Trophoblast cell (in vitro differentiated cells and primary cell): ENCODE data around the gene TRAPPC11.
A peak's percentile ranks its signal among the peaks of the same experiment; 100 is the strongest.

Experiments
- DNase-seq, 2 donors: peaks; one replicate each; pipeline ENCODE4 v3.0.0-alpha.2; 2016
- H2AFZ ChIP-seq: 2 replicates; pipeline ENCODE4 v1.6.1; 2013; ENCODE audit warnings: low read length, moderate library complexity, mild to moderate bottlenecking; ENCODE audit not compliant: insufficient read depth, poor library complexity
- H2AK5ac ChIP-seq: 2 replicates; pipeline ENCODE4 v1.6.1; 2013; ENCODE audit warnings: mild to moderate bottlenecking, low read length
- H2BK120ac ChIP-seq: 2 replicates; pipeline ENCODE4 v1.6.1; 2013; ENCODE audit warnings: low read length, mild to moderate bottlenecking, moderate library complexity; ENCODE audit not compliant: insufficient read depth, poor library complexity
- H2BK12ac ChIP-seq: 2 replicates; pipeline ENCODE4 v1.6.1; 2013; ENCODE audit warnings: mild to moderate bottlenecking, low read length, moderate library complexity
- H2BK5ac ChIP-seq: 2 replicates; pipeline ENCODE4 v1.6.1; 2013; ENCODE audit warnings: low read length, low read depth, moderate library complexity, mild to moderate bottlenecking; ENCODE audit not compliant: poor library complexity
- H3K14ac ChIP-seq: 2 replicates; pipeline ENCODE4 v1.6.1; 2013; ENCODE audit warnings: mild to moderate bottlenecking, low read length
- H3K18ac ChIP-seq: 2 replicates; pipeline ENCODE4 v1.6.1; 2013; ENCODE audit warnings: mild to moderate bottlenecking, low read length
- H3K23ac ChIP-seq: 2 replicates; pipeline ENCODE4 v1.6.1; 2013; ENCODE audit warnings: low read length
- H3K27ac ChIP-seq: 2 replicates; pipeline ENCODE4 v1.5.1; 2013; ENCODE audit warnings: low read depth, mild to moderate bottlenecking, inconsistent platforms, low read length, moderate library complexity
- H3K27me3 ChIP-seq: 2 replicates; pipeline ENCODE4 v1.6.1; 2013; ENCODE audit warnings: inconsistent platforms, mild to moderate bottlenecking, low read length, moderate library complexity; ENCODE audit not compliant: insufficient read depth
- H3K36me3 ChIP-seq, 2 experiments: 1 replicate in 1 of 2; 2 replicates in 1 of 2; pipeline ENCODE4 v1.6.1; 2013; ENCODE audit warnings: low read length in 2 of 2, mild to moderate bottlenecking in 2 of 2, moderate library complexity in 1 of 2; ENCODE audit not compliant: insufficient read depth in 2 of 2, control insufficient read depth in 1 of 2
- H3K4ac ChIP-seq: 2 replicates; pipeline ENCODE4 v1.6.1; 2013; ENCODE audit warnings: low read depth, mild to moderate bottlenecking, low read length, moderate library complexity
- H3K4me1 ChIP-seq, 2 experiments: 1 replicate in 1 of 2; 2 replicates in 1 of 2; pipeline ENCODE4 v1.6.1; 2013; ENCODE audit warnings: low read length in 2 of 2, mild to moderate bottlenecking in 2 of 2, moderate library complexity in 1 of 2; ENCODE audit not compliant: insufficient read depth in 2 of 2, control insufficient read depth in 1 of 2
- H3K4me2 ChIP-seq: 2 replicates; pipeline ENCODE4 v1.6.1; 2013; ENCODE audit warnings: inconsistent platforms, mild to moderate bottlenecking, low read length, moderate library complexity
- H3K4me3 ChIP-seq: 2 replicates; pipeline ENCODE4 v1.5.1; 2013; ENCODE audit warnings: mild to moderate bottlenecking, low read depth, low read length, inconsistent platforms
- H3K79me1 ChIP-seq: one replicate; pipeline ENCODE4 v1.6.1; 2013; ENCODE audit warnings: low read length
- H3K79me2 ChIP-seq: 2 replicates; pipeline ENCODE4 v1.6.1; 2013; ENCODE audit warnings: low read length, mild to moderate bottlenecking; ENCODE audit not compliant: control insufficient read depth, insufficient read depth, poor library complexity
- H3K9ac ChIP-seq: 2 replicates; pipeline ENCODE4 v1.6.1; 2013; ENCODE audit warnings: mild to moderate bottlenecking, low read length
- H3K9me3 ChIP-seq: 2 replicates; pipeline ENCODE4 v1.6.1; 2013; ENCODE audit warnings: low read depth, mild to moderate bottlenecking, control low read depth, inconsistent platforms, low read length; ENCODE audit not compliant: insufficient read depth
- H4K12ac ChIP-seq: 2 replicates; pipeline ENCODE4 v1.6.1; 2013; ENCODE audit warnings: low read depth, mild to moderate bottlenecking, low read length, moderate library complexity
- H4K8ac ChIP-seq: 2 replicates; pipeline ENCODE4 v1.6.1; 2013; ENCODE audit warnings: low read depth, mild to moderate bottlenecking, low read length, moderate library complexity
- H4K91ac ChIP-seq: one replicate; pipeline ENCODE4 v1.6.1; 2013; ENCODE audit warnings: low read depth, mild to moderate bottlenecking, low read length, moderate library complexity
- WGBS: extraction: QIAGEN DNeasy Blood & Tissue Kit; methylation state at CpG from one replicate; pipeline ENCODE4 v1.1.7; 2013; ENCODE audit warnings: missing lambda C conversion rate; ENCODE audit not compliant: insufficient read length, insufficient coverage; ENCODE audit errors: extremely low coverage; 5-methylcytosine and 5-hydroxymethylcytosine counted together

TRAPPC11 gene

DNA sequence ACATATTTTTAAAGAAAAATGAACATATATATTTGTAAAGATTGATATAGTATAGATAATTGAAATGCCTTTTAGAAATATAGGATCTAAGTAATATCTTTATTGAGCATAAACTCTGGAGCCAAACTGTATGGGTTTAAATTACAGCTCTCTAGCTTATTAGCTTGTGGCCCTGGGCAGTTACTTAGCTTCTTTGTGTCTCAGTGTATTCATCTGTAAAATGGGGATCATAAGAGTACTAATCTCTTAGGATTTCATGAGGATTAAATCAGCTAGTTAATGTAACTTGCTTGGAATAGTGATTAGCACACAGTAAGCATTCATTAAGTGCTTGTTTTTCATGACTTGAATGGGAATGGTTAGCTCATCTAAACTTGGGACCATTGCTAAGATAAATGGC, 32.8 kb downstream of the TRAPPC11 start:
- H3K14ac ChIP-seq, result no peak overlapping the region
- no peak overlapping the region for H4K8ac ChIP-seq
- no peak overlapping the region for H4K12ac ChIP-seq
- H3K23ac ChIP-seq, result no peak overlapping the region
- H2AFZ ChIP-seq, result no peak overlapping the region
- no peak overlapping the region for H3K4me2 ChIP-seq
- no peaks in the 10 kb centered on the region for H3K79me2 ChIP-seq
- H3K27me3 ChIP-seq, result no peaks in the 10 kb centered on the region
- H4K91ac ChIP-seq, result no peak overlapping the region
- H3K9ac ChIP-seq, result no peak overlapping the region
- H3K4me3 ChIP-seq, result no peak overlapping the region
- no peak overlapping the region for H3K18ac ChIP-seq
- no peak overlapping the region for H2AK5ac ChIP-seq
- H3K4ac ChIP-seq, result no peak overlapping the region
- no peak for DNase-seq
- no peak overlapping the region for H2BK5ac ChIP-seq
- H3K9me3 ChIP-seq, result no peaks in the 10 kb centered on the region
- no peak overlapping the region for H2BK12ac ChIP-seq
- no peaks in the 10 kb centered on the region for H3K4me1 ChIP-seq
- H2BK120ac ChIP-seq, result no peak overlapping the region
- H3K79me1 ChIP-seq, result no peaks in the 10 kb centered on the region
- H3K27ac ChIP-seq, result no peak overlapping the region
- H3K36me3 ChIP-seq, result peaks cover 15 to 23% of the 10 kb centered on the region in 2 experiments

DNA sequence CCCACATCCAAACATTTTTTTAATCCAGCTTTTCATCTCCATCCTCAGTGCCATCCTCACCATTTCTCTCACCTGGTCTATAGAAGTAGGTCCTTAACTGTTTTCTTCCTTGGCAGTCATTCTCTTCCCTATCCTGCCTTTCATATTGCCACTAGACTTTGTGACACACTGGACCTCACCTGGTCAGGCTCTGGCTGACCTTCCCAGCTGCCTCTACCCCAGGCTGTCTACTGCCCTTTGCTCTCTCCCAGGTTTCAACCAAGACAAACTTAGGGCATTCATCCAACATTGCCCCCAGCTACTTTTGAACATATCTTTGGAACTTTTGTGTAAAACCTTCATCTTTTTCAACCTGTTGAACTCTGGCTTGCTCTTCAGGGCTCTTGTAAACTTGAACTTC, 39.8 kb downstream of the TRAPPC11 start:
- Histone ChIP-seq H3K14ac (no peak overlapping the region), H3K23ac (no peak overlapping the region), H3K79me2 (no peaks in the 10 kb centered on the region), H4K12ac (no peak overlapping the region), H3K79me1 (no peaks in the 10 kb centered on the region), H3K4me2 (no peak overlapping the region), H3K4me1 (no peaks in the 10 kb centered on the region), H2AFZ (no peak overlapping the region), H2BK120ac (no peak overlapping the region), H2AK5ac (no peak overlapping the region), H3K27ac (no peak overlapping the region), H3K4me3 (no peak overlapping the region), H3K4ac (no peak overlapping the region), H2BK12ac (no peak overlapping the region), H4K91ac (no peak overlapping the region), H2BK5ac (no peak overlapping the region), H3K36me3 (peaks cover 22 to 31% of the 10 kb centered on the region in 2 experiments), H3K18ac (no peak overlapping the region), H4K8ac (no peak overlapping the region), H3K9me3 (no peaks in the 10 kb centered on the region), H3K27me3 (no peaks in the 10 kb centered on the region), H3K9ac (no peak overlapping the region)
- DNase-seq, result no peak

DNA sequence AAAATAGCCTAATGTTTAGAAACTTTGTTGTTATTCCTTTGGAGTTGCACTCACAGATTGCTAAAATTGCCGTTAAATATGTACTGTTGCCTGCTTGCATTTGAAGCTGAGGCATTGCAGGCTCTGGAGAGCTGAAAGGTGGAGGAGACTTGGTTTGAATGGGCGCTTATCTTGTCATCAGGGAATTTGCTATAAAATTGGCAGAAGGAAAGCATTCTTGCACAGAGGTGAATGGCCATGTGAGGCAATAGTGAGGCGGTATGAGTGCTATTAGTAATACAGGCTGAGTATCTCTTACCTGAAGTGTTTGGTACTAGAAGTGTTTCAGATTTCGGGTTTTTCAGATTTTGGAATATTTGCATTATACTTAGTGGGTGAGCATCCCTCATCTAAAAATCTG, 41.3 kb downstream of the TRAPPC11 start:
- no peak overlapping the region for H2AFZ ChIP-seq
- H4K8ac ChIP-seq, result no peak overlapping the region
- no peak overlapping the region for H3K27ac ChIP-seq
- no peak overlapping the region for H3K9ac ChIP-seq
- DNase-seq, result peak; percentile 9 to 59
- no peaks in the 10 kb centered on the region for H3K79me2 ChIP-seq
- no peak overlapping the region for H3K23ac ChIP-seq
- H3K27me3 ChIP-seq, result no peaks in the 10 kb centered on the region
- peaks cover 22 to 33% of the 10 kb centered on the region in 2 experiments for H3K36me3 ChIP-seq
- H2AK5ac ChIP-seq, result no peak overlapping the region
- no peak overlapping the region for H4K12ac ChIP-seq
- H3K9me3 ChIP-seq, result no peaks in the 10 kb centered on the region
- H3K4me1 ChIP-seq, result no peaks in the 10 kb centered on the region
- no peak overlapping the region for H3K4me2 ChIP-seq
- H3K4me3 ChIP-seq, result no peak overlapping the region
- no peak overlapping the region for H3K14ac ChIP-seq
- H3K79me1 ChIP-seq, result no peaks in the 10 kb centered on the region
- no peak overlapping the region for H3K18ac ChIP-seq
- WGBS, result no CpG with 5 or more reads among the region's 4 CpGs
- no peak overlapping the region for H2BK5ac ChIP-seq
- no peak overlapping the region for H2BK12ac ChIP-seq
- no peak overlapping the region for H3K4ac ChIP-seq
- H4K91ac ChIP-seq, result no peak overlapping the region
- no peak overlapping the region for H2BK120ac ChIP-seq

DNA sequence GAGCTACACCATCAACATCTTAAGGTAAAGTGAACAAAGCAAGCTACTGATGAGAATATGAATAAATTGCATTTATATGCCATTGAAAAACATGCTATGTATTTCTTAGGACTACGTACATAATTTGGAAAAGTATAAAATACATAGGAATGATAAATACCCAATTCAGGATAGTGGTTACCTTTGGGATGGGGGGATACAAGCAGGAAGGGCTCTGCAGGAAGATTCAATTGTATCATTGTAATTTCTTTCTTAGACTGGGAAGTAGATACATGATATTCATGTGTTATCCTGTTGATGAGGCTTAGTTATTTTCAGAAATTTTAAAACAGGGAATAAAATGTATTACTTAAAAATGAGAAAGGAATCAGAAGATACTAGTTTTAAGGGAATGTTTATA, 43.4 kb downstream of the TRAPPC11 start:
- H3K79me1 ChIP-seq, result no peaks in the 10 kb centered on the region
- H3K27me3 ChIP-seq, result no peaks in the 10 kb centered on the region
- no peak overlapping the region for H4K8ac ChIP-seq
- H2AFZ ChIP-seq, result no peak overlapping the region
- no peak overlapping the region for H2BK5ac ChIP-seq
- no peak overlapping the region for H4K12ac ChIP-seq
- H3K4ac ChIP-seq, result no peak overlapping the region
- no peak overlapping the region for H3K4me2 ChIP-seq
- H3K27ac ChIP-seq, result no peak overlapping the region
- H3K4me1 ChIP-seq, result no peaks in the 10 kb centered on the region
- H2AK5ac ChIP-seq, result no peak overlapping the region
- H3K9ac ChIP-seq, result no peak overlapping the region
- no peaks in the 10 kb centered on the region for H3K9me3 ChIP-seq
- no peak overlapping the region for H4K91ac ChIP-seq
- no peaks in the 10 kb centered on the region for H3K79me2 ChIP-seq
- H3K23ac ChIP-seq, result no peak overlapping the region
- no peak for DNase-seq
- H3K14ac ChIP-seq, result no peak overlapping the region
- H2BK12ac ChIP-seq, result no peak overlapping the region
- peaks cover 17 to 31% of the 10 kb centered on the region in 2 experiments for H3K36me3 ChIP-seq
- no CpG with 5 or more reads among the region's 1 CpG for WGBS
- H3K4me3 ChIP-seq, result no peak overlapping the region
- no peak overlapping the region for H2BK120ac ChIP-seq
- no peak overlapping the region for H3K18ac ChIP-seq

DNA sequence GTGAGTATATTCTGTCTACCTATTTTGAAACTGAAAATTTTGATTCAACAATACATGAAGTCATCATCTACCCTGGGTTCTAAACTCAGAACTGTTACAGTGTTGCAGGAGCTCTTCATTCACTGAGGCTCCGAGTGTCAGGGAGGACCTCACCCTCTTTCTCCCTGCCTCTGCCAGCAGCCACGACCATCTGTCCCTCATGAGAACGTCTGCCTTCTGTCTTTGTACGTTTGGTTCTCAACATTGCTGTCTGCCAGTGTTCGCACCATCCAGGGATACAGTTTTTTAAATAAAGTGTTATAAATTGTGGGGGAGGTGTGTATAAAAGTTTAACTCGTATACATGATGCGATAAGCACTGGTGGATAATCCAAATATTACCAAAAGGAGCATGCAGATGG, 55.5 kb downstream of the TRAPPC11 start:
- Histone ChIP-seq H3K4me3 (no peak overlapping the region), H2AK5ac (no peak overlapping the region), H3K18ac (no peak overlapping the region), H2BK5ac (no peak overlapping the region), H3K79me1 (no peaks in the 10 kb centered on the region), H3K4me2 (no peak overlapping the region), H3K27ac (no peak overlapping the region), H4K8ac (no peak overlapping the region), H2BK120ac (no peak overlapping the region), H4K91ac (no peak overlapping the region), H3K36me3 (peaks cover 0 to 21% of the 10 kb centered on the region in 2 experiments), H3K4me1 (no peaks in the 10 kb centered on the region), H3K79me2 (no peaks in the 10 kb centered on the region), H4K12ac (no peak overlapping the region), H3K27me3 (no peaks in the 10 kb centered on the region), H3K9me3 (no peaks in the 10 kb centered on the region), H3K14ac (no peak overlapping the region), H2AFZ (no peak overlapping the region), H3K4ac (no peak overlapping the region), H3K9ac (no peak overlapping the region), H2BK12ac (no peak overlapping the region), H3K23ac (no peak overlapping the region)
- WGBS, result 100% methylated on average over 2 of the region's 7 CpGs
- DNase-seq, result no peak
